Measurements from ENCODE around the gene OR8A1.

GRCh38 chr11:124584681-124585372 is 15.0 kb downstream of the OR8A1 start:
- no peak for TF ChIP-seq POLR2A (IDR thresholded peaks at IDR 0.05; ENCODE audit: low read length)
- TF ChIP-seq GATA1 (IDR thresholded peaks at IDR 0.05; ENCODE audit: low read depth, low read length), result no peak

Measured in erythroblast (primary cell).